Coronary artery (tissue), 2 donors: ENCODE results near the gene OR10AD1.
"Not testable (repeated sequence)": the region's sequence is repeated elsewhere in the genome, so short reads cannot be mapped to it uniquely, and the experiment has no call there.

Experiments
- DNase-seq: peaks from one replicate; pipeline ENCODE4 v3.0.0-alpha.2; 2017; ENCODE audit warnings: low spot score
- H3K27ac ChIP-seq, 2 donors: fragments of 200-600 bp; sonication (generic); one replicate each; pipeline ENCODE4 v1.5.1; 2016 to 2019
- H3K4me3 ChIP-seq: fragments of 200-600 bp; sonication (generic); 2 replicates; pipeline ENCODE4 v1.5.1; 2016; ENCODE audit warnings: mild to moderate bottlenecking, moderate library complexity
- CTCF ChIP-seq: fragments of 200-600 bp; sonication (generic); IDR thresholded peaks from one replicate; pipeline ENCODE4 v1.5.1; 2019; ENCODE audit warnings: antibody characterized with exemption

OR10AD1 gene

GRCh38 chr12:48163150-48163747 is 39.8 kb downstream of the OR10AD1 start:
- Histone ChIP-seq H3K27ac (no peak overlapping the region), H3K4me3 (no peak overlapping the region)
- DNase-seq, result no peak
- TF ChIP-seq CTCF, result no peak

GRCh38 chr12:48160807-48161206 is 42.3 kb downstream of the OR10AD1 start:
- no peak overlapping the region for H3K4me3 ChIP-seq
- no peak for DNase-seq
- H3K27ac ChIP-seq, result no peak overlapping the region
- no peak for TF ChIP-seq CTCF

- TF ChIP-seq CTCF, result no peak
- no peak for DNase-seq
- Histone ChIP-seq H3K27ac (no peak overlapping the region), H3K4me3 (no peak overlapping the region)
These were observed 43.0 kb downstream of the OR10AD1 start for GRCh38 chr12:48160046-48160445.

GRCh38 chr12:48157889-48158370 is 45.2 kb downstream of the OR10AD1 start:
- TF ChIP-seq CTCF, result no peak

GRCh38 chr12:48157018-48157888 is 45.8 kb downstream of the OR10AD1 start, which contains the start of gene ASB8:
Gene ASB8 (minus strand): TSS chr12:48157515. CDS start chr12:48153496, 4,019 bp downstream.
- Histone ChIP-seq H3K4me3 (peak within 1 kb of the TSS; percentile 90), H3K27ac (peak within 1 kb of the TSS; percentile 80 to 89)
- no peak for TF ChIP-seq CTCF
- peak; percentile 100 for DNase-seq

More at GRCh38 chr12:48157889-48158370, 45.2 kb downstream of the OR10AD1 start:
- Histone ChIP-seq H3K4me3 (peak overlapping the region; percentile 90), H3K27ac (peak overlapping the region; percentile 80 to 89)
- DNase-seq, result no peak

GRCh38 chr12:48156652-48157017 is 46.5 kb downstream of the OR10AD1 start:
- TF ChIP-seq CTCF, result no peak
- Histone ChIP-seq H3K4me3 (peak overlapping the region; percentile 90), H3K27ac (peak overlapping the region in 1 of 2 donors; percentile 80)
- no peak for DNase-seq

GRCh38 chr12:48155786-48156185 is 47.3 kb downstream of the OR10AD1 start:
- not testable (repeated sequence) for DNase-seq, H3K27ac ChIP-seq, H3K4me3 ChIP-seq
